H9 (cell line): ENCODE results near the gene CYB5RL. TPM values are rescaled to one million over a fixed set of nuclear protein-coding genes. Genes with fewer than 3 reads are reported as not detected.

Source experiments
- DNase-seq: peaks from one replicate; pipeline ENCODE4 v3.0.0-alpha.2; 2017
- H2AFZ ChIP-seq: one replicate; pipeline ENCODE4 v1.6.1; 2013; ENCODE audit warnings: mild to moderate bottlenecking, low read length, control low read depth, moderate library complexity
- H2AK5ac ChIP-seq: 2 replicates; pipeline ENCODE4 v1.6.1; 2013; ENCODE audit warnings: low read length, control low read depth, mixed read lengths; ENCODE audit not compliant: insufficient read length
- H2BK120ac ChIP-seq: one replicate; pipeline ENCODE4 v1.6.1; 2013; ENCODE audit warnings: low read depth, mild to moderate bottlenecking, low read length, control low read depth, inconsistent platforms; ENCODE audit not compliant: poor library complexity, severe bottlenecking
- H2BK12ac ChIP-seq: 2 replicates; pipeline ENCODE4 v1.6.1; 2013; ENCODE audit warnings: low read length, control low read depth, mixed read lengths, low read depth; ENCODE audit not compliant: insufficient read length
- H2BK15ac ChIP-seq: 2 replicates; pipeline ENCODE4 v1.6.1; 2013; ENCODE audit warnings: low read depth, low read length, control low read depth
- H2BK20ac ChIP-seq: one replicate; pipeline ENCODE4 v1.6.1; 2013; ENCODE audit warnings: low read depth, mild to moderate bottlenecking, low read length, control low read depth, inconsistent platforms; ENCODE audit not compliant: poor library complexity, severe bottlenecking
- H2BK5ac ChIP-seq: 2 replicates; pipeline ENCODE4 v1.6.1; 2013; ENCODE audit warnings: low read length, control low read depth, mixed read lengths; ENCODE audit not compliant: insufficient read length
- H3K14ac ChIP-seq: 2 replicates; pipeline ENCODE4 v1.6.1; 2013; ENCODE audit warnings: low read length, control low read depth; ENCODE audit not compliant: insufficient read depth
- H3K18ac ChIP-seq: 2 replicates; pipeline ENCODE4 v1.6.1; 2013; ENCODE audit warnings: low read depth, mild to moderate bottlenecking, mixed read lengths, low read length, control low read depth; ENCODE audit not compliant: insufficient read length
- H3K23ac ChIP-seq: 2 replicates; pipeline ENCODE4 v1.6.1; 2013; ENCODE audit warnings: low read length, control low read depth, mixed read lengths, low read depth; ENCODE audit not compliant: insufficient read length
- H3K23me2 ChIP-seq: 2 replicates; pipeline ENCODE4 v1.6.1; 2013; ENCODE audit warnings: low read depth, mild to moderate bottlenecking, mixed read lengths, low read length, control low read depth; ENCODE audit not compliant: insufficient read length, poor library complexity, severe bottlenecking
- H3K27ac ChIP-seq: 2 replicates; pipeline ENCODE4 v1.5.1; 2013; ENCODE audit warnings: low read length, control low read depth, mixed read lengths, low read depth; ENCODE audit not compliant: insufficient read length
- H3K27me3 ChIP-seq: 2 replicates; pipeline ENCODE4 v1.6.1; 2013; ENCODE audit warnings: low read length, control low read depth, inconsistent platforms; ENCODE audit not compliant: insufficient read depth
- H3K4ac ChIP-seq: 2 replicates; pipeline ENCODE4 v1.6.1; 2013; ENCODE audit warnings: low read depth, mild to moderate bottlenecking, control low read depth, inconsistent platforms, low read length, moderate library complexity
- H3K4me1 ChIP-seq: 2 replicates; pipeline ENCODE4 v1.6.1; 2013; ENCODE audit warnings: low read length, control low read depth, inconsistent platforms; ENCODE audit not compliant: insufficient read depth
- H3K4me2 ChIP-seq: 2 replicates; pipeline ENCODE4 v1.6.1; 2013; ENCODE audit warnings: low read length, control low read depth, mixed read lengths; ENCODE audit not compliant: insufficient read length, insufficient read depth
- H3K56ac ChIP-seq: 2 replicates; pipeline ENCODE4 v1.6.1; 2013; ENCODE audit warnings: low read depth, mild to moderate bottlenecking, mixed read lengths, low read length, control low read depth; ENCODE audit not compliant: insufficient read length
- H3K79me1 ChIP-seq: 2 replicates; pipeline ENCODE4 v1.6.1; 2013; ENCODE audit warnings: low read depth, mild to moderate bottlenecking, moderate library complexity, low read length, control low read depth, inconsistent platforms; ENCODE audit not compliant: insufficient read depth, poor library complexity, severe bottlenecking
- H3K79me2 ChIP-seq: 2 replicates; pipeline ENCODE4 v1.6.1; 2013; ENCODE audit warnings: low read length, control low read depth, inconsistent platforms; ENCODE audit not compliant: insufficient read depth
- H3K9ac ChIP-seq: 2 replicates; pipeline ENCODE4 v1.6.1; 2013; ENCODE audit warnings: low read length, control low read depth, mixed read lengths; ENCODE audit not compliant: insufficient read length; ENCODE audit errors: extremely low read depth
- H3K9me3 ChIP-seq: one replicate; pipeline ENCODE4 v1.6.1; 2013; ENCODE audit warnings: low read depth, low read length, inconsistent platforms; ENCODE audit not compliant: control insufficient read depth
- H3T11ph ChIP-seq: one replicate; pipeline ENCODE4 v1.6.1; 2013; ENCODE audit warnings: mild to moderate bottlenecking, low read length, control low read depth, inconsistent platforms
- H4K20me1 ChIP-seq: one replicate; pipeline ENCODE4 v1.6.1; 2013; ENCODE audit not compliant: control insufficient read depth, insufficient read length, insufficient read depth
- H4K5ac ChIP-seq: 2 replicates; pipeline ENCODE4 v1.6.1; 2013; ENCODE audit warnings: low read depth, mild to moderate bottlenecking, mixed read lengths, low read length, control low read depth; ENCODE audit not compliant: insufficient read length
- H4K8ac ChIP-seq: replicated peaks from 2 replicates; pipeline ENCODE4 v1.6.1; 2013; ENCODE audit warnings: low read length, control low read depth, mixed read lengths, low read depth; ENCODE audit not compliant: insufficient read length
- H4K91ac ChIP-seq: 2 replicates; pipeline ENCODE4 v1.6.1; 2013; ENCODE audit warnings: low read depth, mild to moderate bottlenecking, moderate library complexity, mixed read lengths, low read length, control low read depth; ENCODE audit not compliant: insufficient read length
- H3K27ac Mint-ChIP-seq, 3 experiments: 2 replicates in 2 of 3; 3 replicates in 1 of 3; pipeline ENCODE4 v1.8.0; 2020 to 2021; ENCODE audit warnings: mixed read lengths in 3 of 3, mild to moderate bottlenecking in 1 of 3, moderate library complexity in 1 of 3
- H3K27me3 Mint-ChIP-seq: 2 replicates; pipeline ENCODE4 v1.8.0; 2021; ENCODE audit warnings: low read depth, mild to moderate bottlenecking, moderate library complexity, mixed read lengths
- H3K36me3 Mint-ChIP-seq, 3 experiments: 2 replicates in 2 of 3; 3 replicates in 1 of 3; pipeline ENCODE4 v1.8.0; 2020 to 2021; ENCODE audit warnings: low read depth in 3 of 3, mixed read lengths in 3 of 3; ENCODE audit not compliant: insufficient read depth in 1 of 3
- H3K4me1 Mint-ChIP-seq, 2 experiments: 2 replicates each; pipeline ENCODE4 v1.8.0; 2020; ENCODE audit warnings: mixed read lengths in 2 of 2
- H3K4me3 Mint-ChIP-seq, 2 experiments: 2 replicates in 1 of 2; 3 replicates in 1 of 2; pipeline ENCODE4 v1.8.0; 2020 to 2021; ENCODE audit warnings: mild to moderate bottlenecking in 2 of 2, mixed read lengths in 2 of 2, moderate library complexity in 1 of 2
- H3K9me3 Mint-ChIP-seq, 2 experiments: 2 replicates in 1 of 2; 3 replicates in 1 of 2; pipeline ENCODE4 v1.8.0; 2020; ENCODE audit warnings: mild to moderate bottlenecking in 2 of 2, mixed read lengths in 2 of 2, moderate library complexity in 1 of 2
- CTCF ChIP-seq: fragments of 200-600 bp; sonication (generic); conservative IDR thresholded peaks from 3 replicates; pipeline ENCODE4 v1.8.0; 2021; ENCODE audit warnings: antibody characterized with exemption, mild to moderate bottlenecking
- WGBS: extraction: QIAGEN DNeasy Blood & Tissue Kit; methylation state at CpG from one replicate; pipeline ENCODE4 v1.1.7; 2013; ENCODE audit warnings: missing lambda C conversion rate, low lambda C conversion rate, mixed read lengths; ENCODE audit not compliant: insufficient read length; ENCODE audit errors: extremely low coverage; 5-methylcytosine and 5-hydroxymethylcytosine counted together
- total RNA-seq: library from RNA; stranded (reverse); gene quantifications from 2 replicates; pipeline ENCODE4 v1.2.1, GENCODE V29; 2021

The CYB5RL gene
- total RNA-seq, 1 experiment from 2014 or later: 12.6 TPM

- H4K5ac ChIP-seq: no peak overlapping the region
- H2BK5ac ChIP-seq: no peak overlapping the region
- no peak overlapping the region for H4K8ac ChIP-seq
- no peak overlapping the region for H3T11ph ChIP-seq
- H4K20me1 ChIP-seq: no peaks in the 10 kb centered on the region
- H3K4me1 ChIP-seq: no peaks in the 10 kb centered on the region
- H3K79me1 ChIP-seq: no peaks in the 10 kb centered on the region
- Mint-ChIP-seq H3K27ac (no peak overlapping the region), H3K27me3 (peaks cover 2% of the 10 kb centered on the region; the same call in 1 of the 2 replicates), H3K36me3 (no peaks in the 10 kb centered on the region; a peak in 1 of 7 replicates), H3K4me3 (no peak overlapping the region), H3K9me3 (no peaks in the 10 kb centered on the region), H3K4me1 (peaks cover 4 to 9% of the 10 kb centered on the region in 2 experiments)
- H3K18ac ChIP-seq: no peak overlapping the region
- H2BK20ac ChIP-seq: no peak overlapping the region
- no peak overlapping the region for H3K27ac ChIP-seq
- TF ChIP-seq CTCF: no peak
- no peak overlapping the region for H3K14ac ChIP-seq
- DNase-seq: no peak
- no peaks in the 10 kb centered on the region for H3K9me3 ChIP-seq
- no peak overlapping the region for H3K4me2 ChIP-seq
- H3K9ac ChIP-seq: no peak overlapping the region
- no peak overlapping the region for H2BK12ac ChIP-seq
- H3K4ac ChIP-seq: no peak overlapping the region
- no peak overlapping the region for H2BK120ac ChIP-seq
- no peak overlapping the region for H2AFZ ChIP-seq
- H3K23me2 ChIP-seq: no peaks in the 10 kb centered on the region
- no peaks in the 10 kb centered on the region for H3K79me2 ChIP-seq
- H4K91ac ChIP-seq: no peak overlapping the region
- no CpG with 5 or more reads among the region's 9 CpGs for WGBS
- no peak overlapping the region for H3K23ac ChIP-seq
- H3K27me3 ChIP-seq: no peaks in the 10 kb centered on the region
- H2BK15ac ChIP-seq: no peak overlapping the region
- no peak overlapping the region for H3K56ac ChIP-seq
- H2AK5ac ChIP-seq: no peak overlapping the region
Observed at GRCh38 chr1:54173681-54174080, 26.1 kb downstream of the CYB5RL start.
